Stimulated activated CD4-positive, alpha-beta T cell treated with anti-CD3 and anti-CD28 coated beads, Interleukin-4, amount 100 ng/mL, for 48 hours (primary cell): ENCODE measurements around the gene RPSA.
"Not testable (repeated sequence)": the region's sequence is repeated elsewhere in the genome, so short reads cannot be mapped to it uniquely, and the experiment has no call there.

Experiments
- DNase-seq, 2 donors: peaks; one replicate each; pipeline ENCODE4 v3.0.0-alpha.2; 2020; ENCODE audit warnings: low read depth in 2 of 2

Gene RPSA

GRCh38 chr3:39454591-39455217 lies 48.2 kb downstream of the RPSA start:
- no peak for DNase-seq

- DNase-seq, result no peak
Observed at GRCh38 chr3:39456159-39456558, 49.6 kb downstream of the RPSA start.

DNA sequence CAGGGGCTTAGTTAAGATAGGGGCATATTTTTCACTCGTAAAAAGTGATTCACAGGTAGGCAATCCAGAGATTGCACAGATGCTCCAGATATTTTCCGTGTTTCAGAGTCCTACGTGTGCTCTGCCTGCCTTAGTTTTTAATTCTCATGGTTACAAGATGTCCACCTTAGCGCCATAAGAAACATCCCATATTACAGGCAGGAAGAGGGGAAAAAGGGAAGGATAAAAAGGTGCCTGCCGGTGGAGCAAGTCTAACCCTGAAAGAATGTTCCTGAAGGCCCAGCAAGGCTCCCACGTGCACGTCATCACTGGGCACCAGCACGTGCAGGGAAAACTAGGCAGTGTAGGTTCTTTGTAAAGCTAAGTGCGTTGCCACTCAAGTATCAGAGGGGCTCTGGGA lies 50.8 kb downstream of the RPSA start:
- DNase-seq, result no peak

DNA sequence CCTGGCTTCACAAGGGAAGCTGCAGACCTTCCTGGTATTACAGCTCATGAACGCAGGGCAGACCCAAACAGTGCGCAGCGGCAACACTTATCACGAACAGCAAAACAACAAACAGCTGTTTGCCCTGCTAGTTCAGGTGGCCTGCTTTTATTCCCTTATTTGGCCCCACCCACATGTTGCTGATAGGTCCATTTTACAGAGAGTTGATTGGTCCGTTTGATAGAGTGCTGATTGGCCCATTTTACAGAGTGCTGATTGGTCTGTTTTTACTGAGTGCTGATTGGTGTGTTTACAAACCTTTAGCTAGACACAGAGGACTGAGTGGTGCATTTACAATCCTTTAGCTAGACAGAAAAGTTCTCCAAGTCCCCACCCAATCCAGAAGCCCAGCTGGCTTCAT lies 52.1 kb downstream of the RPSA start:
- not testable (repeated sequence) for DNase-seq

DNA sequence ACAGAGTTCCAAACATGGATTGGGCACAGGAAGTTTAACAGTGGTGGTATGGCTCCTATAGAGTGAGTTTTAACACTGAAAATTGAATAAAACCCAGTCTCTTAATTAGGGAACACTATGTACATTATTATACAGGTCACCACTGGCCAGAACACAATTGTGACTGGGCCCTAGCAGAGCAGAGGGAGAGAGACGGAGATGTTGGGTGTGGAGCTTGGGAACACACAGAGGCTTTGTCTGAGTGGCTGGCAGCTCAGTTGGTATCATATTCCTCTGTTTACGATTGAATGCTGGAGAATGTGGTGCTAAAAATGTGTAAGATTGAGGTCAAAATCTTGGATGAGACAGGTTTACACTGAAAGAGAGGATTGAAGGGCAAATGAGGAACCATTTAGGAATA lies 54.2 kb downstream of the RPSA start:
- DNase-seq, result no peak
